GM18909 (cell line): ENCODE results near the gene RAB3C.

Source experiments
- ATAC-seq: cut with Tn5 transposase; IDR thresholded peaks from one replicate; pipeline ENCODE4 v1.9.1; 2021; ENCODE audit warnings: mild to moderate bottlenecking; ENCODE audit not compliant: unreplicated experiment, poor library complexity

Gene RAB3C

DNA sequence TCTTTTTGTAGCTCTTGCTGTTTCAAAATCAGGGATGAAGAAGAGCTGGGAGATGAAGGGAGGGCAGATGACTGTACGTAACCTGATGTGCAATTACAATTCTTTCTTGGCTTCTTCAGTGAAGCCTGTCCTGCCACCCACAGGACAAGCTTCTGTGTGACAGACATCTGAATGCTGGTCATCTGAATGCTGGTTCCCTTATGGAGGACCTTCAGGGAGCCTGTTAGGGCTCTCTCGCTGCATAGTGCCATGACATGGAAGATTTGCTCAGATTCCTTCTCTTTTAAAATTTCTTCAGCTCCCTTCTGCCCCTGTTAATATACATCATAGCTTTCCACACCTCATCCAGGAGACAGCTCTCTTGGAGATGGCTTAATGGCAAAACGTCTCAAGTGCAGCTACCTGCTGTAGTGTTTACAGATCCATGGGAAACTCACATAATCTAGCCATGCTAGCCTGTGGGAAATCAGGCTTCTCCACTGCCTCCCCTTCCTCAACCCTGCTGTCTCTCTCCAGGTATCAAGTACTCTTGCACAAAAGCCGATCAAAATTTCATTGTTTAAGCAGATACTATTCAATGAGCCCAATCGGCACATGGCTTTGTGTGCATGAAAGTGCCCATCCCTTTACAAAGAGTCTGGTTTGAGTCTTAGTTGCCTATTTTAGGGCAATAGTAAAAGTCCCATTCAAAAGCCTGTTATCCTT, 134.6 kb downstream of the RAB3C start:
- no peak for ATAC-seq

- ATAC-seq = no peak
Measured at GRCh38 chr5:58718269-58718978, 135.5 kb downstream of the RAB3C start.

DNA sequence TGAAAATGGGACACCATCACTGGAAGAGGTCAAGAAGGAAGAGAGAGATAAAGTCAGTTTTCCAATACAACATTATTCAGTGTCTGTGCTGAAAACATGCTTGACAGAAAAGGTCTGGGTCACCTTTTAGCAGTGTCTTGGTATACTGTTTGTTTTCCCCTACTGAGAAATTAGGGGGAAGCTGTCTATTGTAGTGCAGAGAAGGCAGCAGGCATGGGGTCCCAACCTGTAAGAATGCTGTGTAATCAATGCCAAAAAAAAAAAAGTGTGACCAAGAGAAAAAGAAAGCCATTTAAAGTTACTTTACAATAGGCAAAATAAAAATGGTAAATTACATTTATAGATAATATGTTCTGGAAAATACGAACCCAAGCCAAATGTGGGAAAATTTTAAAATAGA, 139.3 kb downstream of the RAB3C start:
- ATAC-seq = no peak

DNA sequence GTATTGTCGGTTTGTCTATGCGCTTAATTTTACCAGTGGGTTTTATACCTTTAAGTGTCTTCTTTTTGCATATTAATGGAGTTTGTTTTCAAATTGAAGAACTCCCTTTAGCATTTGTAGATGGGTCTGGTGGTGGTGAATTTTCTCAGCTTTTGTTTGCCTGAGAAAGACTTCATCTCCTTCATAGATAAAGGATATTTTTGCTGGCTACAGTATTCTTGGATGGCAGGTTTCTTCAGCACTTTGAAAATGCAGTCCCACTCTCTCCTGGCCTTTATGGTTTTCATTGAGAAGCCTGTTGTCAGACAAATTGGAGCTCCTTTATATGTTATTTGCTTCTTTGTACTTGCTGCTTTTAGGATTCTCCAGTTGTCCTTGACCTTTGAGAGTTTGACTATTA, 142.1 kb downstream of the RAB3C start:
- no peak for ATAC-seq

DNA sequence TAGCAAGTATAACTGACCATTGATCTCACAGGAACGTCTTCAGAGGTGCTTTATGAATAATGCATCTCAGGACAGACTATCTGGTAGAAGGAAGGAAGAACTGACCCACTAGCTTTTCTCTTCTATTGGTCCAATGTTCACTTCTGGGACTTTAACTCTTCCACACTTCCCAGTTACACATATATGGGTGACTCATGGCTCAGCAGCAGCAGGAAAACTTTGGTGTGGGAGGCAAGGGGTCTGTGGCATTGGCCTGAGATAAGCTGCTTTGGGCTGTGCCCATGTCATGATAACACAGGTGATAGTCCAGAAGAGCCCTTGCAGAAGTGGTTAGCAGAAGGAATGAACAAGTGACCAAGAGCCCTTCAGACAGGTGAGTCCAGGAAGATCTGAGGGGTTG, 148.8 kb downstream of the RAB3C start:
- no peak for ATAC-seq

DNA sequence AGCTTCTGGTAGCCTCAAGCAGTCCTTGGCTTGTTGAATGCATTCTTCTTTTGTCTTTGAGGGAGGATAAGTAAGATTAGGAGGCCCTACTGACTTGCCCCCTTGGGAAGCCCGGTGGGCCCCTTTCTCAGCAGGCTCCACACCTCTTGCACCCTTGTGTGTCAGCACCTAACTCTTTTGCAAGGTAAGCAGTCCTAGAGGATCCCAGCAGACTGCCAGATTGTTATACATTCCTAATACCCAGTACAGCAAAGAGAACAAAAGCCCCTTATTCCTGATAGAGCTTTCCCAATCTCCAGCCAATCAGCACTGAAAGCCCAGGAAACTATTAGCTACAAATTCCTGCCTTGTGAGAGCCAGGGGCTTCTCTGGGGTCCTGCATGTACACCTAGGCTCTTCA, 152.8 kb downstream of the RAB3C start:
- no peak for ATAC-seq

DNA sequence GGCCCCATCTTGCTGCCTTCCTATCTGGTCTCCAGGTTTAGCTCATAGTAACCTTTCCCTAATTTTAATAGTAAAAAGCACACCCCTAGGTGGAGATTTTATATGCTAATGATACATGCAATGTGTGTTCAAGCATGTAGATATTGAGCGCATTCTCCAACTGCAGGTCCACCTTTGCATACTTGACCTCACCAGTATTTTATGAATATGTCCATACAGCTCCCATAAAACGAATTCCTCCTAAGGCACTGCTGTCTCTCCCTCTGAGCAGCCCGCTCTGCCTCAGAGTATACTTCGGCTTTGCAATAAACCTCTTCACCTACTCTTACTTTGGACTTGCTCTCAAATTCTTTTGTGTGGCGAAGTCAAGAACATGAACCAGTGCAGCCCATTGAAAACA, 153.3 kb downstream of the RAB3C start:
- ATAC-seq = no peak

- ATAC-seq = no peak
Measured at GRCh38 chr5:58737671-58738070, 154.8 kb downstream of the RAB3C start.

- ATAC-seq = no peak
Measured at GRCh38 chr5:58738336-58738735, 155.5 kb downstream of the RAB3C start.

DNA sequence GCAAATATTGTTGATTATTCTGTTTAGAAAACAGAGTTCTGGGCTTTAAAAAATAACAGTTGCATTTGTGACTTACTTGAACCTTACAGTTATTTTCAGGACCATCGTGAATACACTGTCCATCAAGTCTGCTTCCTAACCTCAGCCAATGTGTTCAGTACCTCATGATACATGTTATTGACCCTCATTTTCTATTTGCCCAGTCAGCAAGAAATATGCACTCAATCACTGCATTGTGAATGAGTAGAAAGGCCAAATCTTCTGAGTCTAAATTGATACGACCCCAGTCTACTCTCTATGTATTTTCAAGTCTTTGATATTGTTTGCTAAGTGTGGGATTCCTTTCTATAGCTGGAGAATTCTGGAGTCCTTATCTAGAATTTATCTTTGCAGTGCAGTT, 156.2 kb downstream of the RAB3C start:
- ATAC-seq = no peak

GRCh38 chr5:58740956-58741355, 158.1 kb downstream of the RAB3C start:
- no peak for ATAC-seq

- no peak for ATAC-seq
Measured at GRCh38 chr5:58745350-58745749, 162.5 kb downstream of the RAB3C start.

DNA sequence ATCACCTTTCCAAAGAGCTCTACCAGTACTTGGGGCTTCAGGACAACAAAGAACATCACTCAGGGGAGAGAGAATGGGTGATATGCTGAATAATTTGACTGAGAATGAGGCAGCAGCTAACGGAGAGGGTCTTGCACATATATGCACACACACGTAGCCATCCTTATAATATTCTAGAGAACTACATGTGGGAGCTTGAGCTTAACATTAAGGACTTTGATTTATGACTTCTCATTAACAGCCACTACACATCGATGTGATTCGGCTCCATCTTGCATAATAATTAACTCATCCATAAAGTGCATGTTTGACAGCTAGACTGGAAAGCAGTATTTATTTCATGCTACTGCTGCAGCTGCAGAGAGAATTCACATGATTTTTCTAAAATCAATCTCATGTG, 163.4 kb downstream of the RAB3C start:
- ATAC-seq = no peak

- ATAC-seq = no peak
Measured at GRCh38 chr5:58750036-58750435, 167.2 kb downstream of the RAB3C start.

DNA sequence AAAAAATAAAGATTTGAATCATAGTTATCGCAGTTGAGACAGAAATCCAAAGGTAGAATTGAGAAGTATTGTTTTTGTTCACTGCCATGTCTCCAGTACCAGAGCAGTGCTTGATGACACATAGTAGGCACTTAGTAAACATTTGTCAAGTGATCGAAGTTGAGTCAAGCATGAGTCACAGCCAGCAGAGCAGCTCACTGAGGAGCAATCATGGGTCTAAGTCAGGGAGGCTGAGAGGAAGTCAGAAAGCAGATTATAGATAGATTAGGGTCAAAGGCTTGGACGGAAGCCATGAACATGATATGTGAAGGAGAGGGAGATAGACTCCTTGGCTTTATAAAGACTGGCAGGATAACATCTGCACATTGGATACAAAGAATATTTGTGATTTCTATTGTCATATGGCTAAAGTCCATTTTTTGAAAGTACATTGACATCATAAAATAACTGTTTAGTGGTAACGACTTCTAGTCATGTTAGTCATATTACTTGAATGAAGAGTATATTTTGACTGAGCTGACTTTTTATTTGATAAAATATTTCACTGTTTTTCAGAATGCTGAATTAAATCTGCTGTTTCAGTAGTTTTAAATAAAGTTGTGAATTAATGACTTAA, 168.5 kb downstream of the RAB3C start:
- ATAC-seq = no peak

DNA sequence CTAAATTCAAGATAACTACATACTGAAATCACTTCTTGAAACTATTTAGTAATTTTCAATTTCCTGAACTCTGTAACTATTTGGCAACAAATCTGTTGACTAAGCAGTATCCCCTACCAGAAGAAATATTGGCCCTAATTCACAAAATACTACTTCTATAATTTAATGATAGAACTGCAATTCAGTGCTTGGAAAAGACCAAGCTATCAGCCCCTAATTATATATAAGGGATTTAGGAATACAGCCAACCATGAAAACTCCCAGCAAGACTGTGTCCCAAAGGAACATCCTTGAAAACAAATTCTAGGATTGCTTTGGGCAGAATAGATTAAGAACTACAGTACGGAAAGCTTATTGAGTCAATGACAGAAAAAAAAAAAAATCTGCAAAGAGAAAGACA, 169.2 kb downstream of the RAB3C start:
- ATAC-seq = no peak

- no peak for ATAC-seq
Measured at GRCh38 chr5:58753446-58753845, 170.6 kb downstream of the RAB3C start.

DNA sequence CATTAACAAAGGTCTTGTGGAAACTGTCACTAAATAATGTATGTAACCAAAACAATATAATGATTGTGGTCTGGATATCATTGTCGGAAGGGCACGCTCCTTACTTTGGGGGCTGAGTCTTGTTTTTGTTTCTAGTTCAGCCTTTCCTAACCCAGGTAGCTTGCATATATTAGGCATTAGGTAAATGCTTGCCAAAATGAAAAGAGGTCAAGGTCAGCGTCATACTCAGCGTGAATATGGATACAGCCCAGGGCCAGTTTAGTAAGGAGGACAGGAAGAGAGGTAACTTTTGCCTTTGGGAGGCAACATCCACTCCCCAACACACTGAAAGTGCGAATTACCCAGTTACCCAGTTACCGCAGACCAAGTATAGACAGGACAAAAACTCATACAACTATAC, 171.4 kb downstream of the RAB3C start:
- ATAC-seq = no peak

GRCh38 chr5:58755397-58755796, 172.5 kb downstream of the RAB3C start:
- no peak for ATAC-seq

- ATAC-seq = peak; percentile 92
Measured at GRCh38 chr5:58759745-58760144, 176.9 kb downstream of the RAB3C start.

GRCh38 chr5:58760222-58760621, 177.3 kb downstream of the RAB3C start:
- ATAC-seq = no peak

- no peak for ATAC-seq
Measured at GRCh38 chr5:58761407-58761806, 178.5 kb downstream of the RAB3C start.
